ENCODE data around the gene GNE. TPM values are rescaled to one million over a fixed set of nuclear protein-coding genes. Genes with fewer than 3 reads are reported as not detected.

The GNE gene
- total and polyA plus RNA-seq, 2 of the 13 experiments (the other 11 are each of a cell fraction or from before 2014, with no cell fraction given): 16.1 to 24.1 TPM

GRCh38 chr9:36191290-36191645, 67.0 kb downstream of the GNE start (continued):
- TF ChIP-seq SNAPC2 (CRISPR knock-in tag; IDR thresholded peaks at IDR 0.05) (0 out of 2 replicates have a peak, but pooled peaks have one; percentile 10), ZSCAN20 (CRISPR knock-in tag; IDR thresholded peaks at IDR 0.05; ENCODE audit: borderline replicate concordance) (0 out of 2 replicates have a peak, but pooled peaks have one; percentile 20), ZNF503 (CRISPR knock-in tag; IDR thresholded peaks at IDR 0.05) (no peak), SNAPC5 (CRISPR knock-in tag; IDR thresholded peaks at IDR 0.05; ENCODE audit: borderline replicate concordance) (no peak), ZNF598 (CRISPR knock-in tag; IDR thresholded peaks at IDR 0.05; ENCODE audit: borderline replicate concordance) (0 out of 2 replicates have a peak, but pooled peaks have one; percentile 8), ARNT (IDR thresholded peaks at IDR 0.05) (no peak), CHD4 (IDR thresholded peaks at IDR 0.05; ENCODE audit: borderline replicate concordance, low read length) (no peak), ARID5B (CRISPR knock-in tag; IDR thresholded peaks at IDR 0.05) (no peak), ZNF850 (CRISPR knock-in tag; conservative IDR thresholded peaks at IDR 0.05) (no peak)
- TF ChIP-seq, protein P1, sequence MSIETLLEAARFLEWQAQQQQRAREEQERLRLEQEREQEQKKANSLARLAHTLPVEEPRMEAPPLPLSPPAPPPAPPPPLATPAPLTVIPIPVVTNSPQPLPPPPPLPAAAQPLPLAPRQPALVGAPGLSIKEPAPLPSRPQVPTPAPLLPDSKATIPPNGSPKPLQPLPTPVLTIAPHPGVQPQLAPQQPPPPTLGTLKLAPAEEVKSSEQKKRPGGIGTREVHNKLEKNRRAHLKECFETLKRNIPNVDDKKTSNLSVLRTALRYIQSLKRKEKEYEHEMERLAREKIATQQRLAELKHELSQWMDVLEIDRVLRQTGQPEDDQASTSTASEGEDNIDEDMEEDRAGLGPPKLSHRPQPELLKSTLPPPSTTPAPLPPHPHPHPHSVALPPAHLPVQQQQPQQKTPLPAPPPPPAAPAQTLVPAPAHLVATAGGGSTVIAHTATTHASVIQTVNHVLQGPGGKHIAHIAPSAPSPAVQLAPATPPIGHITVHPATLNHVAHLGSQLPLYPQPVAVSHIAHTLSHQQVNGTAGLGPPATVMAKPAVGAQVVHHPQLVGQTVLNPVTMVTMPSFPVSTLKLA (IDR thresholded peaks at IDR 0.05): no peak
- TF ChIP-seq, protein P2, sequence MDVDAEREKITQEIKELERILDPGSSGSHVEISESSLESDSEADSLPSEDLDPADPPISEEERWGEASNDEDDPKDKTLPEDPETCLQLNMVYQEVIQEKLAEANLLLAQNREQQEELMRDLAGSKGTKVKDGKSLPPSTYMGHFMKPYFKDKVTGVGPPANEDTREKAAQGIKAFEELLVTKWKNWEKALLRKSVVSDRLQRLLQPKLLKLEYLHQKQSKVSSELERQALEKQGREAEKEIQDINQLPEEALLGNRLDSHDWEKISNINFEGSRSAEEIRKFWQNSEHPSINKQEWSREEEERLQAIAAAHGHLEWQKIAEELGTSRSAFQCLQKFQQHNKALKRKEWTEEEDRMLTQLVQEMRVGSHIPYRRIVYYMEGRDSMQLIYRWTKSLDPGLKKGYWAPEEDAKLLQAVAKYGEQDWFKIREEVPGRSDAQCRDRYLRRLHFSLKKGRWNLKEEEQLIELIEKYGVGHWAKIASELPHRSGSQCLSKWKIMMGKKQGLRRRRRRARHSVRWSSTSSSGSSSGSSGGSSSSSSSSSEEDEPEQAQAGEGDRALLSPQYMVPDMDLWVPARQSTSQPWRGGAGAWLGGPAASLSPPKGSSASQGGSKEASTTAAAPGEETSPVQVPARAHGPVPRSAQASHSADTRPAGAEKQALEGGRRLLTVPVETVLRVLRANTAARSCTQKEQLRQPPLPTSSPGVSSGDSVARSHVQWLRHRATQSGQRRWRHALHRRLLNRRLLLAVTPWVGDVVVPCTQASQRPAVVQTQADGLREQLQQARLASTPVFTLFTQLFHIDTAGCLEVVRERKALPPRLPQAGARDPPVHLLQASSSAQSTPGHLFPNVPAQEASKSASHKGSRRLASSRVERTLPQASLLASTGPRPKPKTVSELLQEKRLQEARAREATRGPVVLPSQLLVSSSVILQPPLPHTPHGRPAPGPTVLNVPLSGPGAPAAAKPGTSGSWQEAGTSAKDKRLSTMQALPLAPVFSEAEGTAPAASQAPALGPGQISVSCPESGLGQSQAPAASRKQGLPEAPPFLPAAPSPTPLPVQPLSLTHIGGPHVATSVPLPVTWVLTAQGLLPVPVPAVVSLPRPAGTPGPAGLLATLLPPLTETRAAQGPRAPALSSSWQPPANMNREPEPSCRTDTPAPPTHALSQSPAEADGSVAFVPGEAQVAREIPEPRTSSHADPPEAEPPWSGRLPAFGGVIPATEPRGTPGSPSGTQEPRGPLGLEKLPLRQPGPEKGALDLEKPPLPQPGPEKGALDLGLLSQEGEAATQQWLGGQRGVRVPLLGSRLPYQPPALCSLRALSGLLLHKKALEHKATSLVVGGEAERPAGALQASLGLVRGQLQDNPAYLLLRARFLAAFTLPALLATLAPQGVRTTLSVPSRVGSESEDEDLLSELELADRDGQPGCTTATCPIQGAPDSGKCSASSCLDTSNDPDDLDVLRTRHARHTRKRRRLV (CRISPR knock-in tag; IDR thresholded peaks at IDR 0.05): no peak
